Femur (tissue), 1 donor: ENCODE measurements around the gene ADIPOR2.
A peak's percentile ranks its signal among the peaks of the same experiment; 100 is the strongest.

Experiments used
- DNase-seq: peaks from one replicate; pipeline ENCODE4 v3.0.0-alpha.2; 2017

ADIPOR2 gene

GRCh38 chr12:1690578-1691122 is at the start of gene ADIPOR2:
ADIPOR2 (plus strand) TSS chr12:1691070; CDS start chr12:1754344, 63,274 bp downstream.
- peak; percentile 97 for DNase-seq

DNA sequence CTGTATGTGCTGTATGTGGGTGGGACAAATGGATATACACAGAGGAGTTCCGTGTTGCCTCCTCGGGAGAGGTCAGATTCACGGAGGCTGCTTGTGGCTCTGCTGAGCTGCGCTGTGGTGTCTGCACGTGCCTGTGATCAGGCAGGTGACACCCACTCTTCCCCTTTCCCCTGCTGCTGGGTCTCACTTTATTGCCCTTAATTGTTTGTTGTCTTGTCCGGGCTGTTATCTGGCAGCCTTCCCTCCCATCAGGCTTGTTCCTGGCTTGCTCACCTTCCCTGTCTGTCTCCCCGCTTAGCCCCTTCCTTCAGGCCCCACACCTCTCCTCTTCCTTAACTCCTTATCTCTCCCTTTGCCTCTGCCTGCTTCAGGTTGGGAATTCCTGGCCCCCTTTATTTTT is 48.4 kb upstream of the ADIPOR2 start:
- no peak for DNase-seq

DNA sequence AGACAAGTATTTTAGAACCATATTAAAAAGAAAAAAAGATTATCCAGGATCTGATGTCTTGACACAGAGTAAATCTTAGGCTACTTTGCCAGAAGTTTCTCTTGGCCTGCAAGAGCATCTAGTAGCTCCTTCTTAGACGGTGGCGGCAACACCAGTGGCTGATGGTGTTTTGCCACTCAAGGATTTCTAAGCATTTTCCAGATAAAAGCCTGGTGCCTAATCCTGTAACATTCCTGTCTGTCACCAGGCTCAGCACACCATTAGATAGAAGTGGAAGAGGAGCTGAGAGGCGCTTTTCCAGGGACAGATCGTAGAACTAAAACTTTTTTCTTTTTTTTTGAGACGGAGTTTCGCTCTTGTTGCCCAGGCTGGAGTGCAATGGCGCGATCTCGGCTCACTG is 47.8 kb upstream of the ADIPOR2 start:
- DNase-seq = no peak

DNA sequence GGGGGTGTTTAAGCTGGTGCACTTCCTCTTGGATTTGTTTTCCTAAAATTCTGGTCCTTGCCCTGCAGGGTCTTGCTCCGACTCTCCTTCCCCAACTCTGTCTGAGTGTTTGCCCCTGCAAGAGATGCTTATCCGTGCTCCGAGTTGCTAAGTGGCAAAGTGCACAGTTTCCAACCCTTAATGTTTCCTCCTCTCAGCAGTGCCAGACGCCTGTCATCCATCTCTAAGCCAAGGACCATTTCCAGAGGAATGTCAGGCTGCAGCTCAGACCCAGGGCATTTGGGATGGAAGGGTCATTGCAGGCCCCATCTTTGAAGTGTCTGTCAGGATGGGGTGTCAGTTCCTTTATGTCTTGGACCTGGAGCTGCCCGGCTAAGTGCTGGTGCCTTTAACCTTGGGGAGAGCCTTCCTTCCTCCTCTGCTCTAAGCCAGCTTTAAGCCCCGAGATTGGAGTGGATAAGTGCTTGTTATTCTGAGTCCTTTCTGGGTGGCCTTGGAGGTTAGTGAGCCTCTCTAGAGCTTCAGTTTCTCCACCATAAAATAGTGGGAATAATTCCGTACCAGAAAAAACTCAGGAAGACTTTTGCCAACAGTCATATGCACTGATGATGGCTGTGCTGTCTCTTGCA is 46.9 kb upstream of the ADIPOR2 start:
- no peak for DNase-seq

GRCh38 chr12:1644534-1645438 is 46.1 kb upstream of the ADIPOR2 start:
- peak; percentile 93 for DNase-seq

DNA sequence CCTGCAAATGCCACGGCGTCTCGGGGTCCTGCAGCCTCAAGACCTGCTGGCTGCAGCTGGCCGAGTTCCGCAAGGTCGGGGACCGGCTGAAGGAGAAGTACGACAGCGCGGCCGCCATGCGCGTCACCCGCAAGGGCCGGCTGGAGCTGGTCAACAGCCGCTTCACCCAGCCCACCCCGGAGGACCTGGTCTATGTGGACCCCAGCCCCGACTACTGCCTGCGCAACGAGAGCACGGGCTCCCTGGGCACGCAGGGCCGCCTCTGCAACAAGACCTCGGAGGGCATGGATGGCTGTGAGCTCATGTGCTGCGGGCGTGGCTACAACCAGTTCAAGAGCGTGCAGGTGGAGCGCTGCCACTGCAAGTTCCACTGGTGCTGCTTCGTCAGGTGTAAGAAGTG is 45.1 kb upstream of the ADIPOR2 start:
- no peak for DNase-seq

DNA sequence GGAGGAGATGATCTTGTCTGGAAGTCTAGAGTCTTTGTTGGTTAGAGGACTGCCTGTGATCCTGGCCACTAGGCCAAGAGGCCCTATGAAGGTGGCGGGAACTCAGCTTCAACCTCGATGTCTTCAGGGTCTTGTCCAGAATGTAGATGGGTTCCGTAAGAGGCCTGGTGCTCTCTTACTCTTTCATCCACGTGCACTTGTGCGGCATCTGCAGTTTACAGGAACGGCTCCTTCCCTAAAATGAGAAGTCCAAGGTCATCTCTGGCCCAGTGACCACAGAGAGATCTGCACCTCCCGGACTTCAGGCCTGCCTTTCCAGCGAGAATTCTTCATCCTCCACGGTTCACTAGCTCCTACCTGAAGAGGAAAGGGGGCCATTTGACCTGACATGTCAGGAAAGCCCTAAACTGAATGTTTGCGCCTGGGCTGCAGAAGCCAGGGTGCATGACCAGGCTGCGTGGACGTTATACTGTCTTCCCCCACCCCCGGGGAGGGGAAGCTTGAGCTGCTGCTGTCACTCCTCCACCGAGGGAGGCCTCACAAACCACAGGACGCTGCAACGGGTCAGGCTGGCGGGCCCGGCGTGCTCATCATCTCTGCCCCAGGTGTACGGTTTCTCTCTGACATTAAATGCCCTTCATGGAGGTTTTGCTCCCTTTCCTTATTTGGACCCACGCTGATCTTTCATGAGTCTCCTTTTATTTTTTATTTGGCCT is 44.1 kb upstream of the ADIPOR2 start:
- DNase-seq = no peak

GRCh38 chr12:1647285-1647669 is 43.6 kb upstream of the ADIPOR2 start:
- no peak for DNase-seq

DNA sequence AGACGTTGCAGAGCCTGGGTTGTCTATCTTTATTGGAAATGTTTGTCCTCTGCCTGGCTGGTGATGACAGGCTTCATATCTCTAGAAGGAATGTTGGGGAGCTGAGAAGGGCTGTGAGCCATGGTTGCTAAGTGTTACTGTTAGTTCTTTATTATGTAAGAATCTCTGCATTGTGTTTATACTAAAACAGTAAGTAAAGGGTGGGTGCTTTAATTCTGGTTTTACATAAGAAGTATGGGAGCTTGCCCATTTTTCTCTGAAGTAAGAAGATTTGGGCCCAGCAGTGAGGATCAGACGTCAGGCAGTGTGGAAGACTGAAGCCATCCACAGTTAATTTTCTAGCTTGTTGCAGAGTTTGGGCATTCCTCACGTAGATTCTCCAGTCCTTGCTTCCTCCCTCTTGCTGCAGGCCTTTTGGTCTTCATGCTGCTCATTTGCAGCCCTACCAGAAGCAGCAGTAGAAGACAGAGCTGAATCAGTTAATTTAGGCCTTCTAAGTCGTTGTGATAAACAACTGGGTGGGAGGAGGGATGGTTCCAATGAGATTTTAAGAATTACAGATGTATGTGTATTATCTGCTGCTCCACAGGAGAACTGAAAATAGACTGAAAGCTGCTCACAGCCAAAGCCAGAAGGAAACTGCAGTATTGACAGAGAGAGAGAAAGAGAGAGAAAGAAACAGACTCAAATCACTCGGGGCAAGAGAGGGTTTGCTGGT is 40.5 kb upstream of the ADIPOR2 start:
- no peak for DNase-seq

- DNase-seq = no peak
Observed at GRCh38 chr12:1650978-1651361, 39.9 kb upstream of the ADIPOR2 start.

DNA sequence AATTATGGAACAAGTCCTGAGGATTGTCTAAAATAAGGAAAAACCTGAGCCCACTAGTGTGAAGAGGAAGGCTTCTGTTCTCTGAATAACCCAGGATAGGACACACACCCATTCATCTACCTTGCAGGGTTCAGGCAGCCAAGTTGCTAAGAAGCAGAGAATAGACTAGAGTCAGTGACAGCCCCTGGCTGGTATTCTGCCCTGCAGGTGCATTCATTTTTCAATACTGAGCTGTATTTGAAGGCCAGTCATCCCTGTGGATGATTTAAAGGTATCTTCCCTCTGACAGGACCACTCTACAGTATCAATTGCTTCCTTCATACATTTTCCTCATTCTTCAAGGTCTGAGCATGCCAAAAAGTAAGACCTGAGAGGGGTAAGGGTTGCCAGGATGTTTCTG is 38.9 kb upstream of the ADIPOR2 start:
- DNase-seq = no peak

GRCh38 chr12:1655225-1655788 is 35.6 kb upstream of the ADIPOR2 start:
- DNase-seq = no peak

DNA sequence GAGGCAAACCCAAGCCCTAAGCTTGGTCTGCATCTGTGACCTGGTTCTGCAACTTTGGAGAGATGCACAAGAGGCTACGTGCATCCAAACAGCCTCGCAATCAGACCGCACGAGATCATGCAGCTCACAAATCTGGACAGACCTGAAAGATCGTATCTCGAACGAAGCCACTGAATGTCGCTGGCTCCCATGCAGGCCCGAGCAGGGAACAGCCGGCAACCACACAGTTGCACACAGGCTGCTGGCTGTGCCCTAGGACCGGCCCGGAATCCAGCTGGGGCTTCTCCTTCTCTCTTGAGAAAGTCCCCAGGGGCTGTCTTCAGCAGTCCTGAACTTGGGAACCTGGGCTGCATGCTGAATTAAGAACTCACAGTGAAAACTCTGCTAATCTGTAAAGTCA is 34.0 kb upstream of the ADIPOR2 start:
- DNase-seq = peak; percentile 10

GRCh38 chr12:1657688-1658087 is 33.2 kb upstream of the ADIPOR2 start:
- peak; percentile 45 for DNase-seq

GRCh38 chr12:1660304-1661187 is 30.3 kb upstream of the ADIPOR2 start:
- no peak for DNase-seq

DNA sequence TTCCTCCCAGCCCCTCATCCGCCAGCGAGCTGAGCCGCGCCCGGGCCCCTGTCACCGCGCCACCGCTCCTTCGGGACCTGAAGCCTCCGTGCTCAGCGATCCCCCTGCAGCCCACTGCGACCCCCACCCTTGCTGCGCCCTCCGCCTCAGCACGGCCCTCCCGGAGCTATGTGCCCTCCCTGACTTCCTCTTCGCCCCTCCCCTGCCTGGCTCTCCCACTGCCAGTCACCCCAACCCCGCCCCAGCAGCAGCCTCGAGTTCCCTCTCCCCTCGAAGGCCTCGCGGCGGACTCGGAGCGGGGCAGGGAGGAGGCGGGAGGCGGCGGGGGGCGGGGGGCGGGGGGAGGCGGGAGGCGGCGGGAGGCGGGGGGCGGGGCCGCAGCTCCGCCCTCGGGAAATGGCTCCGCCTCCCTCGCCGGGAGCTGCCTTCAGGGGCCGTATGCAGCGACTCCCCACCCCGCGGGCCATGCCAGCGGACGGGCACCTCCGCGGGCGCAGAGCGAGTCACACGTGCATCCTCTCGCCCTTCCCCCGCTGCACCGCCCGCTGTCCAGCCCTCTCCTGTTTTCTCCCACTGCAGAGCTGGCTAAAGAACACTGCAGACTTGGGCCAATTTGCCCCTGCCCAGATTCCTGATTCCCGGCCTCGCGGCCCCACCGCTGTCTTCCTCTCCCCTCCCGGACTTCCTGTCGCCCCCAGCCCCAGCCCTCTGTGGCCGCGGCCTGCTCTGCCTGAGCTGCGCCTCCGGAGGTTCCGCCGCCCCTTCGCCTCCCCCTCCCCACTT is 29.1 kb upstream of the ADIPOR2 start:
- DNase-seq = peak; percentile 93

GRCh38 chr12:1662761-1663439 is 28.0 kb upstream of the ADIPOR2 start:
- peak; percentile 73 for DNase-seq

- DNase-seq = no peak
Observed at GRCh38 chr12:1663440-1664132, 27.3 kb upstream of the ADIPOR2 start.

DNA sequence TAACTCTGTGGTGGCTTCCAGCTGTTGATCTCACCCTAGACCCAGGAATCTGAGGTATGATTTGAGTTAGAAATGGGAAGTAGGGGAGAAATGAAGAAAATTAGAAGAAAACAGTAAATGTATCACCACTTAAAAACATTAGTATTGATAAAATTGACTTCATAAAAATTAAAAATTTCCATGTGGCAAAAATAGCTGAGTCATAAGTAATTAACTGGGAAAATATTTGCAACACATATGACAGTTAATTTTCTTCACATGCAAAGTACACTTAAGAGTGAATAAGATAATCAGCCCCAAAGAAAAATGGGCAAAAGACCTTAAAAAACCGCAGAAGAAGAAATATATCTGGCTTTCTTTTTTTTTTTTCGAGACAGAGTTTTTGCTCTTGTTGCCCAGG is 25.5 kb upstream of the ADIPOR2 start:
- no peak for DNase-seq
